ENCODE measurements around the gene IRAK1. TPM values are rescaled to one million over a fixed set of nuclear protein-coding genes. Genes with fewer than 3 reads are reported as not detected.

IRAK1 gene
- 100 to 1,000 TPM in 3 of 4 donors, 10 to 100 TPM in 1; 57.2 to 135 (median 117) TPM for polyA plus RNA-seq
- long read RNA-seq, donor 1, partial matches to known transcripts, result 13 of 19 reads
- long read RNA-seq, donor 1, other reads (novel, unspliced or antisense), result 0 of 19 reads
- long read RNA-seq, donor 2, partial matches to known transcripts, result 6 of 6 reads
- long read RNA-seq, donor 2, other reads (novel, unspliced or antisense), result 0 of 6 reads
- long read RNA-seq, donor 3, partial matches to known transcripts, result 0 of 4 reads
- long read RNA-seq, donor 3, other reads (novel, unspliced or antisense), result 0 of 4 reads
- long read RNA-seq, donor 4, result 0 reads
- long read RNA-seq, donor 5, result 0 reads
- long read RNA-seq, donor 6, partial matches to known transcripts, result 5 of 8 reads
- long read RNA-seq, donor 6, other reads (novel, unspliced or antisense), result 0 of 8 reads
- long read RNA-seq, donor 7, transcript IRAK1-203 (14 exons, 3,666 nt), result major isoform, 5 of 7 reads
- long read RNA-seq, donor 7, partial matches to known transcripts, result 0 of 7 reads
- long read RNA-seq, donor 7, other reads (novel, unspliced or antisense), result 0 of 7 reads
- long read RNA-seq, donor 8, partial matches to known transcripts, result 0 of 1 reads
- long read RNA-seq, donor 8, other reads (novel, unspliced or antisense), result 0 of 1 reads
- long read RNA-seq, donor 9, result 0 reads
- long read RNA-seq, donor 10, partial matches to known transcripts, result 10 of 13 reads
- long read RNA-seq, donor 10, other reads (novel, unspliced or antisense), result 0 of 13 reads

GRCh38 chrX:154019633-154020528 lies at the start of gene IRAK1:
IRAK1 (minus strand) TSS chrX:154019902; CDS start chrX:154019812, 90 bp downstream.
- peaks cover 0 to 46% (median 4%) of the 10 kb centered on the region in 3 donors for H3K36me3 ChIP-seq (ENCODE audit: control insufficient read depth in 3 of 3, insufficient read depth in 2 of 3, low read depth in 1 of 3, low read length in 3 of 3)
- DNase-seq, result peak; percentile 60 to 77
- H3K4me3 ChIP-seq (ENCODE audit: low read depth in 1 of 3, low read length in 3 of 3), result peak within 1 kb of the TSS; percentile 53 to 72 (median 66)
- peaks cover 0 to 7% (median 0%) of the 10 kb centered on the region in 3 donors for H3K4me1 ChIP-seq (ENCODE audit: control insufficient read depth in 3 of 3, insufficient read depth in 2 of 3, low read depth in 1 of 3, low read length in 2 of 3)
- H3K27ac ChIP-seq (ENCODE audit: low read depth in 1 of 3, low read length in 2 of 3), result peak within 1 kb of the TSS; percentile 80 to 87 (median 87)
- FAIRE-seq, result no peak
- 0 to 48% (median 4%) methylated on average over 12 to 99 of the region's 99 CpGs for WGBS, 3 donors
- no peaks in the 10 kb centered on the region for H3K9me3 ChIP-seq (ENCODE audit: control insufficient read depth in 2 of 2, insufficient read depth in 1 of 2, low read depth in 1 of 2, low read length in 1 of 2)
- no peaks in the 10 kb centered on the region for H3K27me3 ChIP-seq (ENCODE audit: control insufficient read depth in 3 of 3, insufficient read depth in 3 of 3, low read length in 3 of 3)

GRCh38 chrX:154068560-154068959 lies 48.9 kb upstream of the IRAK1 start:
- no peaks in the 10 kb centered on the region for H3K9me3 ChIP-seq (ENCODE audit: control insufficient read depth in 2 of 2, insufficient read depth in 1 of 2, low read depth in 1 of 2, low read length in 1 of 2)
- no peaks in the 10 kb centered on the region for H3K4me1 ChIP-seq (ENCODE audit: control insufficient read depth in 3 of 3, insufficient read depth in 2 of 3, low read depth in 1 of 3, low read length in 2 of 3)
- H3K4me3 ChIP-seq (ENCODE audit: low read depth in 1 of 3, low read length in 3 of 3), result no peak overlapping the region
- H3K27me3 ChIP-seq (ENCODE audit: control insufficient read depth in 3 of 3, insufficient read depth in 3 of 3, low read length in 3 of 3), result no peaks in the 10 kb centered on the region
- DNase-seq, result no peak
- WGBS, 3 donors, result 80 to 92% (median 91%) methylated on average over 3 of the region's 3 CpGs
- no peak for FAIRE-seq
- peaks cover 0 to 3% (median 0%) of the 10 kb centered on the region in 3 donors for H3K36me3 ChIP-seq (ENCODE audit: control insufficient read depth in 3 of 3, insufficient read depth in 2 of 3, low read depth in 1 of 3, low read length in 3 of 3)
- no peak overlapping the region for H3K27ac ChIP-seq (ENCODE audit: low read depth in 1 of 3, low read length in 2 of 3)

- 80 to 84% (median 81%) methylated on average over 8 to 9 of the region's 9 CpGs for WGBS, 3 donors
- H3K27me3 ChIP-seq (ENCODE audit: control insufficient read depth in 3 of 3, insufficient read depth in 3 of 3, low read length in 3 of 3), result no peaks in the 10 kb centered on the region
- DNase-seq, result no peak
- no peak for FAIRE-seq
- H3K36me3 ChIP-seq (ENCODE audit: control insufficient read depth in 3 of 3, insufficient read depth in 2 of 3, low read depth in 1 of 3, low read length in 3 of 3), result peaks cover 0 to 9% (median 0%) of the 10 kb centered on the region in 3 donors
- H3K4me3 ChIP-seq (ENCODE audit: low read depth in 1 of 3, low read length in 3 of 3), result no peak overlapping the region
- no peaks in the 10 kb centered on the region for H3K4me1 ChIP-seq (ENCODE audit: control insufficient read depth in 3 of 3, insufficient read depth in 2 of 3, low read depth in 1 of 3, low read length in 2 of 3)
- H3K9me3 ChIP-seq (ENCODE audit: control insufficient read depth in 2 of 2, insufficient read depth in 1 of 2, low read depth in 1 of 2, low read length in 1 of 2), result no peaks in the 10 kb centered on the region
- no peak overlapping the region for H3K27ac ChIP-seq (ENCODE audit: low read depth in 1 of 3, low read length in 2 of 3)
Measured at GRCh38 chrX:154064637-154065435, 45.1 kb upstream of the IRAK1 start.

- Histone ChIP-seq H3K4me1 (ENCODE audit: control insufficient read depth in 3 of 3, insufficient read depth in 2 of 3, low read depth in 1 of 3, low read length in 2 of 3) (no peaks in the 10 kb centered on the region), H3K4me3 (ENCODE audit: low read depth in 1 of 3, low read length in 3 of 3) (no peak overlapping the region), H3K27me3 (ENCODE audit: control insufficient read depth in 3 of 3, insufficient read depth in 3 of 3, low read length in 3 of 3) (no peaks in the 10 kb centered on the region), H3K36me3 (ENCODE audit: control insufficient read depth in 3 of 3, insufficient read depth in 2 of 3, low read depth in 1 of 3, low read length in 3 of 3) (peaks cover 0 to 12% (median 0%) of the 10 kb centered on the region in 3 donors), H3K9me3 (ENCODE audit: control insufficient read depth in 2 of 2, insufficient read depth in 1 of 2, low read depth in 1 of 2, low read length in 1 of 2) (no peaks in the 10 kb centered on the region), H3K27ac (ENCODE audit: low read depth in 1 of 3, low read length in 2 of 3) (no peak overlapping the region)
- no peak for FAIRE-seq
- 68 to 88% (median 81%) methylated on average over 4 of the region's 4 CpGs for WGBS, 3 donors
- no peak for DNase-seq
Measured at GRCh38 chrX:154063234-154063633, 43.5 kb upstream of the IRAK1 start.

GRCh38 chrX:154061801-154062200 lies 42.1 kb upstream of the IRAK1 start:
- no peak for DNase-seq
- no peak overlapping the region for H3K4me3 ChIP-seq (ENCODE audit: low read depth in 1 of 3, low read length in 3 of 3)
- H3K4me1 ChIP-seq (ENCODE audit: control insufficient read depth in 3 of 3, insufficient read depth in 2 of 3, low read depth in 1 of 3, low read length in 2 of 3), result peaks cover 0 to 4% (median 3%) of the 10 kb centered on the region in 3 donors
- H3K36me3 ChIP-seq (ENCODE audit: control insufficient read depth in 3 of 3, insufficient read depth in 2 of 3, low read depth in 1 of 3, low read length in 3 of 3), result peaks cover 0 to 18% (median 0%) of the 10 kb centered on the region in 3 donors
- WGBS, 3 donors, result 78 to 91% (median 88%) methylated on average over 8 of the region's 8 CpGs
- no peaks in the 10 kb centered on the region for H3K9me3 ChIP-seq (ENCODE audit: control insufficient read depth in 2 of 2, insufficient read depth in 1 of 2, low read depth in 1 of 2, low read length in 1 of 2)
- H3K27me3 ChIP-seq (ENCODE audit: control insufficient read depth in 3 of 3, insufficient read depth in 3 of 3, low read length in 3 of 3), result no peaks in the 10 kb centered on the region
- no peak overlapping the region for H3K27ac ChIP-seq (ENCODE audit: low read depth in 1 of 3, low read length in 2 of 3)
- FAIRE-seq, result no peak

- no peaks in the 10 kb centered on the region for H3K9me3 ChIP-seq (ENCODE audit: control insufficient read depth in 2 of 2, insufficient read depth in 1 of 2, low read depth in 1 of 2, low read length in 1 of 2)
- DNase-seq (no peak), FAIRE-seq (no peak)
- 73 to 82% (median 74%) methylated on average over 5 of the region's 5 CpGs for WGBS, 3 donors
- peaks cover 0 to 18% (median 0%) of the 10 kb centered on the region in 3 donors for H3K36me3 ChIP-seq (ENCODE audit: control insufficient read depth in 3 of 3, insufficient read depth in 2 of 3, low read depth in 1 of 3, low read length in 3 of 3)
- no peak overlapping the region for H3K4me3 ChIP-seq (ENCODE audit: low read depth in 1 of 3, low read length in 3 of 3)
- H3K27me3 ChIP-seq (ENCODE audit: control insufficient read depth in 3 of 3, insufficient read depth in 3 of 3, low read length in 3 of 3), result no peaks in the 10 kb centered on the region
- peaks cover 0 to 4% (median 3%) of the 10 kb centered on the region in 3 donors for H3K4me1 ChIP-seq (ENCODE audit: control insufficient read depth in 3 of 3, insufficient read depth in 2 of 3, low read depth in 1 of 3, low read length in 2 of 3)
- peak overlapping the region in 1 of 3 donors; percentile 15 for H3K27ac ChIP-seq (ENCODE audit: low read depth in 1 of 3, low read length in 2 of 3)
Measured at GRCh38 chrX:154059729-154060245, 40.1 kb upstream of the IRAK1 start.

GRCh38 chrX:154059231-154059630 lies 39.5 kb upstream of the IRAK1 start:
- Histone ChIP-seq H3K4me3 (ENCODE audit: low read depth in 1 of 3, low read length in 3 of 3) (no peak overlapping the region), H3K4me1 (ENCODE audit: control insufficient read depth in 3 of 3, insufficient read depth in 2 of 3, low read depth in 1 of 3, low read length in 2 of 3) (peaks cover 0 to 4% (median 3%) of the 10 kb centered on the region in 3 donors), H3K27ac (ENCODE audit: low read depth in 1 of 3, low read length in 2 of 3) (peak overlapping the region in 1 of 3 donors; percentile 15), H3K36me3 (ENCODE audit: control insufficient read depth in 3 of 3, insufficient read depth in 2 of 3, low read depth in 1 of 3, low read length in 3 of 3) (peaks cover 0 to 18% (median 0%) of the 10 kb centered on the region in 3 donors), H3K27me3 (ENCODE audit: control insufficient read depth in 3 of 3, insufficient read depth in 3 of 3, low read length in 3 of 3) (no peaks in the 10 kb centered on the region), H3K9me3 (ENCODE audit: control insufficient read depth in 2 of 2, insufficient read depth in 1 of 2, low read depth in 1 of 2, low read length in 1 of 2) (no peaks in the 10 kb centered on the region)
- WGBS, 3 donors, result 22 to 41% (median 32%) methylated on average over 1 of the region's 1 CpG
- no peak for DNase-seq
- FAIRE-seq, result no peak
